ENCODE results near the gene SLC6A18.

SLC6A18 gene

GRCh38 chr5:1294835-1295649 lies 69.9 kb downstream of the SLC6A18 start, which contains the start of gene TERT:
TERT (minus strand) TSS chr5:1295068; CDS start chr5:1294989, 79 bp downstream.
- DNase-seq, result no peak

GRCh38 chr5:1295650-1296037 lies 70.5 kb downstream of the SLC6A18 start:
- DNase-seq, result no peak
